MCF 10A (cell line): ENCODE results near the gene XXYLT1. TPM values are rescaled to one million over a fixed set of nuclear protein-coding genes. Genes with fewer than 3 reads are reported as not detected.

Experiments used
- BruUV-seq: library from RNA; stranded (reverse); fragments of 400-500 nt; replicated peaks from 2 replicates; lab custom pipeline; 2021; lab: Mats Ljungman, UMichigan
- CTCF ChIA-PET: fragments of 300-600 bp; sonication (Branson Sonifier 250); formaldehyde crosslinking; extraction: SDS; loops from one replicate; lab custom pipeline; 2021; ENCODE audit warnings: antibody characterized with exemption, inconsistent platforms; lab: Yijun Ruan, JAX
- POLR2A ChIA-PET: fragments of 300-600, 350-650 bp; sonication (Branson Sonifier 250); formaldehyde crosslinking; extraction: SDS; loops from one replicate; lab custom pipeline; 2020; ENCODE audit warnings: antibody characterized with exemption, inconsistent platforms; lab: Yijun Ruan, JAX
- DNase-seq: peaks from one replicate; pipeline ENCODE4 v3.0.0-alpha.2; 2018; ENCODE audit not compliant: unreplicated experiment
- H3K27ac Mint-ChIP-seq: one replicate; pipeline ENCODE4 v1.8.0; 2022; ENCODE audit warnings: mild to moderate bottlenecking, low read depth, mixed read lengths; ENCODE audit not compliant: unreplicated experiment
- H3K27me3 Mint-ChIP-seq: one replicate; pipeline ENCODE4 v1.8.0; 2022; ENCODE audit warnings: mixed read lengths; ENCODE audit not compliant: insufficient read depth, unreplicated experiment
- H3K36me3 Mint-ChIP-seq: one replicate; pipeline ENCODE4 v1.8.0; 2022; ENCODE audit warnings: mild to moderate bottlenecking, moderate library complexity, mixed read lengths; ENCODE audit not compliant: insufficient read depth, unreplicated experiment
- H3K4me1 Mint-ChIP-seq: one replicate; pipeline ENCODE4 v1.8.0; 2022; ENCODE audit warnings: mixed read lengths; ENCODE audit not compliant: insufficient read depth, unreplicated experiment
- H3K4me3 Mint-ChIP-seq: one replicate; pipeline ENCODE4 v1.8.0; 2022; ENCODE audit warnings: mild to moderate bottlenecking, moderate library complexity, mixed read lengths; ENCODE audit not compliant: unreplicated experiment
- H3K9me3 Mint-ChIP-seq: one replicate; pipeline ENCODE4 v1.8.0; 2022; ENCODE audit warnings: mixed read lengths; ENCODE audit not compliant: unreplicated experiment
- CTCF ChIP-seq: fragments of 200-600 bp; IDR thresholded peaks from one replicate; pipeline ENCODE4 v1.8.0; 2022; ENCODE audit warnings: antibody characterized with exemption, mild to moderate bottlenecking; ENCODE audit not compliant: unreplicated experiment
- intact Hi-C: fragments of 100-400 bp; cut with micrococcal nuclease; formaldehyde crosslinking; loops from 2 replicates; pipeline ENCODE4 v1.14.1; 2022
- total RNA-seq: library from RNA; stranded (reverse); gene quantifications from 2 replicates; pipeline ENCODE4 v1.2.3, GENCODE V29; 2022

Gene XXYLT1
- total RNA-seq, 1 experiment from 2014 or later: 10.0 TPM

- Mint-ChIP-seq H3K27ac (no peak overlapping the region), H3K27me3 (no peaks in the 10 kb centered on the region), H3K4me1 (peaks cover 38% of the 10 kb centered on the region), H3K36me3 (peaks cover 7% of the 10 kb centered on the region), H3K4me3 (no peak overlapping the region), H3K9me3 (no peaks in the 10 kb centered on the region)
- TF ChIP-seq CTCF: no peak
- intact Hi-C loops: no loop called here
- DNase-seq: no peak
- CTCF ChIA-PET: interaction anchor here (0.6 kb wide), 4 partner anchors 58 to 328 kb away, joined by 3 to 5 read pairs (median 4); no protein-coding TSS in a partner anchor
- POLR2A ChIA-PET: interaction anchor here (0.6 kb wide), 2 partner anchors 16 to 49 kb away, joined by 3 to 4 read pairs; no protein-coding TSS in a partner anchor
- BruUV-seq: no TSS peak
Observed at GRCh38 chr3:195096484-195097330, 174.3 kb downstream of the XXYLT1 start.

- ChIA-PET CTCF (no interaction called here), POLR2A (no interaction called here)
- BruUV-seq: no TSS peak
- H3K27me3 Mint-ChIP-seq: no peaks in the 10 kb centered on the region
- DNase-seq: no peak
- H3K4me1 Mint-ChIP-seq: peaks cover 33% of the 10 kb centered on the region
- H3K9me3 Mint-ChIP-seq: no peaks in the 10 kb centered on the region
- intact Hi-C loops: no loop called here
- no peak for TF ChIP-seq CTCF
- no peak overlapping the region for H3K4me3 Mint-ChIP-seq
- peaks cover 7% of the 10 kb centered on the region for H3K36me3 Mint-ChIP-seq
- H3K27ac Mint-ChIP-seq: peak overlapping the region; percentile 55
Observed at GRCh38 chr3:195096053-195096452, 174.9 kb downstream of the XXYLT1 start.

- H3K27ac Mint-ChIP-seq: peak overlapping the region; percentile 55
- H3K4me1 Mint-ChIP-seq: peaks cover 29% of the 10 kb centered on the region
- intact Hi-C loops: no loop called here
- no peak for TF ChIP-seq CTCF
- POLR2A ChIA-PET: no interaction called here
- no peaks in the 10 kb centered on the region for H3K27me3 Mint-ChIP-seq
- CTCF ChIA-PET: no interaction called here
- H3K9me3 Mint-ChIP-seq: no peaks in the 10 kb centered on the region
- no peak overlapping the region for H3K4me3 Mint-ChIP-seq
- BruUV-seq: no TSS peak
- no peak for DNase-seq
- H3K36me3 Mint-ChIP-seq: peaks cover 7% of the 10 kb centered on the region
Observed at GRCh38 chr3:195095704-195096036, 175.3 kb downstream of the XXYLT1 start.

GRCh38 chr3:195095035-195095703, 175.8 kb downstream of the XXYLT1 start:
- POLR2A ChIA-PET: interaction anchor here (0.6 kb wide), 1 partner anchor 232 kb away, joined by 4 read pairs; no protein-coding TSS in a partner anchor
- no peaks in the 10 kb centered on the region for H3K27me3 Mint-ChIP-seq
- no peak for DNase-seq
- intact Hi-C loops: no loop called here
- H3K9me3 Mint-ChIP-seq: no peaks in the 10 kb centered on the region
- no peak overlapping the region for H3K4me3 Mint-ChIP-seq
- peaks cover 24% of the 10 kb centered on the region for H3K4me1 Mint-ChIP-seq
- CTCF ChIA-PET: no interaction called here
- H3K27ac Mint-ChIP-seq: peak overlapping the region; percentile 55
- BruUV-seq: no TSS peak
- peaks cover 7% of the 10 kb centered on the region for H3K36me3 Mint-ChIP-seq
- no peak for TF ChIP-seq CTCF
